G401 (cell line): ENCODE measurements around the gene MYCN. TPM values are rescaled to one million over a fixed set of nuclear protein-coding genes. Genes with fewer than 3 reads are reported as not detected.
A peak's percentile ranks its signal among the peaks of the same experiment; 100 is the strongest.
"Not testable (repeated sequence)": the region's sequence is repeated elsewhere in the genome, so short reads cannot be mapped to it uniquely, and the experiment has no call there.

Experiments used
- DNase-seq: peaks from one replicate; pipeline ENCODE4 v3.0.0-alpha.2; 2015; ENCODE audit warnings: low spot score
- in situ Hi-C: cut with HindIII; loops from 2 replicates; pipeline ENCODE4 v1.10.0; 2016; ENCODE audit warnings: low sequenced_read_pairs, mixed read lengths
- total RNA-seq: library from RNA; depleted of rRNA; stranded (reverse); fragments of >200 nt; shearing (Covaris generic); gene quantifications from 2 replicates; pipeline ENCODE4 v1.2.3, GENCODE V29; 2014

MYCN gene
- total RNA-seq, 1 experiment from 2014 or later, result not detected

DNA sequence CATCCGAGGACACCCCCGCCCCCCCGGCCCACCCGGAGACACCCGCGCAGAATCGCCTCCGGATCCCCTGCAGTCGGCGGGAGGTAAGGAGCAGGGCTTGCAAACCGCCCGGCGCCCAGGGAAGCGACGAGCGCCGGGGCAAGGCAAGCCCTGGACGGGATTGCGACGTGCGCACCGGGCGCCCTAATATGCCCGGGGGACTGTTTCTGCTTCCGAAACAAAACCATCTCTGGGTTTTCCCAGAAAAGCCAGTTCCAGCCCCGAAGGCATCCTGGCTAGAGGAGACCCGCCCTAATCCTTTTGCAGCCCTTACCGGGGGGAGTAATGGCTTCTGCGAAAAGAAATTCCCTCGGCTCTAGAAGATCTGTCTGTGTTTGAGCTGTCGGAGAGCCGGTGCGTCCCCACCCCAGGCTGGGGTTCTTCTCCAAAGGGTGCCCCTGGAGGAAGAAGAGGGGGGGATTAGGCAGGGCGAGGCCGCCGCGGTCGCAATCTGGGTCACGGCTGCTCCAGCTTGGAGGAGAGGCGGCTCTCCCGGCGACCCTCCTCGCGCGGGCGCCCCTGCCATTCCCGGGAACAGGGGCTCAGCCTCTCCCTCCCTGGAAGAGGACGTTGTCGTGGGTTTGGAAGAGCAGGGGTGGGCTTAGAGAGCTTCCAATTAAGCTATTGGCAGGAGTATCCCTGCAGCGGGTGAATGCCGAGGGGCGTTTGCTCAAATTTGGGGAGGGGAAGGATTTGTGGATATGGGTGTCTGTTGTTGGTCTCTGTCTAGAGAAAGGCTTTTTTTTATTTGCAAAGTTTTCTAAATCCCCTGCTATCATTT, 521 bp downstream of the MYCN start:
- DNase-seq, result no peak

DNA sequence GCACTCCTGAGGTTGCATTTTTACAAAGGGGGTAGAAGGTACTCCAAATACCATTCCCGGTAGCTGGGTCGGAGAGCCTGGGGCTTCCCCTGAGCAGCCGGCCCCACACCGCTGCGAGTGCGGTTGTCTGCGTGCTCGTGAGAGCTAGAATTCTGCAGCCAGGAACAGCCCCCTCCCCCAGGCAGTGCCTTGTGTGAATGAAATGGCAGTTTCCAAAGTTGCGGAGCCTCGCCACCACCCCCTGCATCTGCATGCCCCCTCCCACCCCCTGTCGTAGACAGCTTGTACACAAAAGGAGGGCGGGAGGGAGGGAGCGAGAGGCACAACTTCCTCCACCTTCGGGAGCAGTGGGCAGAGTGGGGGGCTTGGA, 1.1 kb downstream of the MYCN start:
- in situ Hi-C loops, result no loop called here
- no peak for DNase-seq

More for the DNA sequence above, 521 bp downstream of the MYCN start:
- in situ Hi-C loops, result no loop called here

DNA sequence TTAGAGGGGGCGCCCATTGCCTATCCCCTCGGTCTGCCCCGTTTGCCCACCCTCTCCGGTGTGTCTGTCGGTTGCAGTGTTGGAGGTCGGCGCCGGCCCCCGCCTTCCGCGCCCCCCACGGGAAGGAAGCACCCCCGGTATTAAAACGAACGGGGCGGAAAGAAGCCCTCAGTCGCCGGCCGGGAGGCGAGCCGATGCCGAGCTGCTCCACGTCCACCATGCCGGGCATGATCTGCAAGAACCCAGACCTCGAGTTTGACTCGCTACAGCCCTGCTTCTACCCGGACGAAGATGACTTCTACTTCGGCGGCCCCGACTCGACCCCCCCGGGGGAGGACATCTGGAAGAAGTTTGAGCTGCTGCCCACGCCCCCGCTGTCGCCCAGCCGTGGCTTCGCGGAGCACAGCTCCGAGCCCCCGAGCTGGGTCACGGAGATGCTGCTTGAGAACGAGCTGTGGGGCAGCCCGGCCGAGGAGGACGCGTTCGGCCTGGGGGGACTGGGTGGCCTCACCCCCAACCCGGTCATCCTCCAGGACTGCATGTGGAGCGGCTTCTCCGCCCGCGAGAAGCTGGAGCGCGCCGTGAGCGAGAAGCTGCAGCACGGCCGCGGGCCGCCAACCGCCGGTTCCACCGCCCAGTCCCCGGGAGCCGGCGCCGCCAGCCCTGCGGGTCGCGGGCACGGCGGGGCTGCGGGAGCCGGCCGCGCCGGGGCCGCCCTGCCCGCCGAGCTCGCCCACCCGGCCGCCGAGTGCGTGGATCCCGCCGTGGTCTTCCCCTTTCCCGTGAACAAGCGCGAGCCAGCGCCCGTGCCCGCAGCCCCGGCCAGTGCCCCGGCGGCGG, 1.7 kb downstream of the MYCN start:
- in situ Hi-C loops, result no loop called here
- DNase-seq, result no peak

DNA sequence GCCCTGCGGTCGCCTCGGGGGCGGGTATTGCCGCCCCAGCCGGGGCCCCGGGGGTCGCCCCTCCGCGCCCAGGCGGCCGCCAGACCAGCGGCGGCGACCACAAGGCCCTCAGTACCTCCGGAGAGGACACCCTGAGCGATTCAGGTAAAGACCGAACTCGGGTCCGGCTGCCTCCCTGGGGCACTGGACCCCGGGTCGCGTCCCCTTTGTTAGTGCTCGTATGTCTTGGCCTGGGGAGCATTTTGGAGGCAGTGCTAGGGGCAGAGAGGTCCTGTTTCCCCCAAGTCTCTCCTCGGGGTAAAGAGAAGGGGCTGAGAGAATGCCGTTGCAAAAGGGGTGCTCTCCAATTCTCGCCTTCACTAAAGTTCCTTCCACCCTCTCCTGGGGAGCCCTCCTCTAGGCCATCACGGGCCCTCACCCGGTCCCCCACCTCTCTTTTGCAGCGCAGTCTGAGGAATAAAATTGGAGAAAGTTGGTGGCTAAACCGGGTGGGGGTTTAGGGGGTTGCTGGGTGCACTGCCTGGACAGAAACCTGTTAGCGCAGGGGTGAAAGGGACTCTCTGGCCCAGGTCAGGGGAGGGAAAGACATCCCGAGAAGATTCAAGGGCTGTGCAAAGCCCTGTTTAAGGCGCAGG, 2.5 kb downstream of the MYCN start:
- in situ Hi-C loops, result no loop called here
- DNase-seq, result no peak

DNA sequence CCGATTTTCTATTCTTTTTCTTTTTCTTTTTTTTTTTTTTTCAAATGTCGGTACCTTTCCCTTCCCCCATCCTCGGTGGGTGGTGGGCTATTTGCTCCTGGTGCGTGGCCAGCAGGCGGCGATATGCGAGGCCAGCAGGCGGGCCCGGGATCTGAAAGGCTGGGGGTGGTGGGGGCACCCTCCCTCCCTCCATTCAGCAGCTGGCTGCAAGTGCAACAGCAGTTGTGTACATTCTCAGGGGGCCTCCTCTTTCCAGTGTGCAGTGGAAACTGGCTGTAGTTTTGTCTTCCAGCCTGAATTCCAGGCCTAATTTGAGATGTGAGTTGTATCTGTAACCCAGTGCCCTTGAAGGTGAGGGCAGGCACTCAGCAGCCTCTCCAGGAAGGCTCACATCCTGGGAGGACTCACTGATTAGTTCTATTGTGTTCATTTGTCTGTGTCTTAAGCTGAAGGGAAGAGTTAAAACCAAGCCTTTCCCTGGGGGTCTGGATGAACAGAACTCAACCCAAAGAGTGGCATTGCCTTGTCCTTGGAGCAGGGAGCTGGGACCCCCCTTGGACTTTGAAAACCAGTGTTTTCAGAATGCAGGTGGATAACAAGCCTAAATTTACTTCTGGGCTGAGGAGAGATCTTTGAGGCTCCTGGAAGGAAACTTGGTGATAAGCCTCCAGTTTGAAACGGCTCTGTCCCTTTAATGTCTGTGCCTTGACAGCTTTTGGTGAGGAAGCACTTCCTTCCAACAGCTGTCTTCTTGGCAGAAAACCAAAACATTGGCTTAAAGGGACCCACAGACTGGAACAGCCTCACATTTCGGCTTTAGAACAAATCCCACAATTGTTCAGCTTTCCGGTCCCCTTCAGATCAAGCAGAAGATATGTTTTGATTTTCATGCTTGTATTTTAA, 3.3 kb downstream of the MYCN start:
- DNase-seq, result peak; percentile 35

DNA sequence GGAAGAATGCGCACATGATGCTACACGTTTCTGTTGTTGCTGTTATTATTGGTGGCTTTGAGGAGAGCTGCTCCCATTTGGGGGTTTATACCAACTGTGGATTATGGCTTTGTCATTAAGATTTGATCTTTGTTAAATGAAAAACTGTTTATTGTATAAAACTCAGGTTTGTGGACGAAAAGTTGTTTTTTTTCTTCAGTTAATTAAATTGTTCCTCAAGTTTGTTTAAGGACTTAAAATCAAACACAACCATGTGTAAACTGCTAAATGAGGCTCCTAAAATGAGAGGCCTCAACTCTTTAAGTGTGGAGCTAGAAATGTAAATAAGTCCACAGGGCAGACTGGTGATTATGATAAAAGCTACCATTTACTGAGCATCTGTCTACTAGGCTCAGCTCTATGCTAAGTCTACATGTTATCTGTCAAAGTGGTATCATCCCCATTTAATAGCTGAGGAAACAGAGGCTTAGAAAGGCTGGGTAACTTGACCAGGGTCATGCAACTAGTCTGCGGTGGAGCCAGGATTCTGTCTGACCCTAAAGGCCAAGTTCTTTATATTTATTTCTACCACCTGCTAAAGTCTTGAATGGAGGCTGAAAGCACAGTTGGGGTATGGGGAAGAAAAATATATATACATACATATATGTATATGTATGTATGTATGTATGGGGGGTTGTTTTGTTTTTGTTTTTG, 4.1 kb downstream of the MYCN start:
- in situ Hi-C loops, result no loop called here
- no peak for DNase-seq

More for the DNA sequence above, 3.3 kb downstream of the MYCN start:
- in situ Hi-C loops, result no loop called here

DNA sequence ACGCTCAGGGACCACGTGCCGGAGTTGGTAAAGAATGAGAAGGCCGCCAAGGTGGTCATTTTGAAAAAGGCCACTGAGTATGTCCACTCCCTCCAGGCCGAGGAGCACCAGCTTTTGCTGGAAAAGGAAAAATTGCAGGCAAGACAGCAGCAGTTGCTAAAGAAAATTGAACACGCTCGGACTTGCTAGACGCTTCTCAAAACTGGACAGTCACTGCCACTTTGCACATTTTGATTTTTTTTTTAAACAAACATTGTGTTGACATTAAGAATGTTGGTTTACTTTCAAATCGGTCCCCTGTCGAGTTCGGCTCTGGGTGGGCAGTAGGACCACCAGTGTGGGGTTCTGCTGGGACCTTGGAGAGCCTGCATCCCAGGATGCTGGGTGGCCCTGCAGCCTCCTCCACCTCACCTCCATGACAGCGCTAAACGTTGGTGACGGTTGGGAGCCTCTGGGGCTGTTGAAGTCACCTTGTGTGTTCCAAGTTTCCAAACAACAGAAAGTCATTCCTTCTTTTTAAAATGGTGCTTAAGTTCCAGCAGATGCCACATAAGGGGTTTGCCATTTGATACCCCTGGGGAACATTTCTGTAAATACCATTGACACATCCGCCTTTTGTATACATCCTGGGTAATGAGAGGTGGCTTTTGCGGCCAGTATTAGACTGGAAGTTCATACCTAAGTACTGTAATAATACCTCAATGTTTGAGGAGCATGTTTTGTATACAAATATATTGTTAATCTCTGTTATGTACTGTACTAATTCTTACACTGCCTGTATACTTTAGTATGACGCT, 5.8 kb downstream of the MYCN start:
- DNase-seq, result no peak
- in situ Hi-C loops, result no loop called here

DNA sequence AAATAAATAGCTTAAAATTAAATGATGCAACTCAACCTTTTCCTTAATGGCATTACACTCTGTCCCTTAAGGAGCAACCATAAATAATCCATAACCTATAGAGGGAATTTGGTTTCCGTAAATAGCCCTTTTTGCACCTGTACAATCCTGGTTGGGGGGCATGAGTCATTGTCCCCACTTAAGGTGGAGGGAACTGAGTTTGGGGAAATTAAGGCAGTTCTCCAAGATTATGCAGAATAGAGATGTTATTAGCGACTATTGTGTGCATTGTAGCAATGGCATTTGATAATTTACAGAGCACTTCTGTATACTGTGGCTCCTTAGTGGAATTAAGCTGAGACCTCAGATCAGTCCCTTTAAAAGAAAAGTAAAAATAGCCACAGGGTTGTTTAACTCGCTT, 6.6 kb downstream of the MYCN start:
- in situ Hi-C loops, result no loop called here

DNA sequence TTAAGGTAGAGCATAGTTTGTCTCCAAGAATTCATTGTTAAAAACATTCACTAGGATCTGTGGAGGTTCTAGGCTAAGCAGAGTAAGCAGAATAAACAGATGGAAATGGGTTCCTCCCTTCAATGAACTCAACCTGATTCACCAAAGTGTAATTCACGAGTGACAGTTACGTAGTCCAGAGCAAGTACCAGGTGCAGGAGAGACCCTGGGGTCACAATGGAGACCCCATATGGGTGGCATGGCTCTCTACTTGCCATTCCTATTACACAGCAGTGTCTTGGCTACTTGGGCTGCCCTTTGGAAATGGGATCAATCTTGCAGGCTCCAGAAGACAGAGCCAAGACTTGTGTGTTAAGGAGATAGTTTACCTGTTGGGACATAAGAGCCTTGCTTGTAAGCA, 7.1 kb downstream of the MYCN start:
- in situ Hi-C loops, result no loop called here
- no peak for DNase-seq

More for the DNA sequence above, 6.6 kb downstream of the MYCN start:
- DNase-seq, result no peak

DNA sequence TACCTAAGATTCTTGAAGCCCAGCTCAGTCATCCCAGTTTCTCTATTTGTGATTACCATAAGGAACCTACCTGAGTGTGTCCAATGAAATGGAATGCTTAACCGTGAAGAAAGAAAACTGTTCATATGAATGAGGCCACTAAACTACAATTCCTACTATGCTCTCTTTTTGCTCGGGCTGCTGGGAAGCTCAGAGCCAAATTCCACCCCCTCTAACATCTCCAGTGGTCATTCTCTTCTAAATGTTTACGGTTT, 8.3 kb downstream of the MYCN start:
- in situ Hi-C loops, result no loop called here
- DNase-seq, result no peak

DNA sequence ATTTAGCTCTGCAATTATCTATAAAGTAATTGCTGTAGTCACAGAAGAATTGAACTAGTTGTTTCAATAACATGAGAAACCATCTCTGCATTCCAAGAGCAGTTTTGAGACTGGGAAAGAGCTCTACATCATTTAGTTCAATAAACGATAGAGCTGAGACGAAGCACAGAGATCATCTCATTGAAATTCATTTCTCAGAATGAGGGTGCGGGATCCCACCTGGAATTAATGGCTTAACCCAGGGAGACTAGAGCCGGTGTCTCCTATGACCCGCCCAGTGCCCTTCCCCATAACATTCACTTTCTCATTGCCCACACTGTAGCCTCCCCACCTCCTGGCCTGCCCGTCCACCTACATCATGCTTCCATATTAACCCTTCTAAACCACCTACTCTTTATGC, 8.8 kb downstream of the MYCN start:
- in situ Hi-C loops, result no loop called here
- DNase-seq, result no peak

DNA sequence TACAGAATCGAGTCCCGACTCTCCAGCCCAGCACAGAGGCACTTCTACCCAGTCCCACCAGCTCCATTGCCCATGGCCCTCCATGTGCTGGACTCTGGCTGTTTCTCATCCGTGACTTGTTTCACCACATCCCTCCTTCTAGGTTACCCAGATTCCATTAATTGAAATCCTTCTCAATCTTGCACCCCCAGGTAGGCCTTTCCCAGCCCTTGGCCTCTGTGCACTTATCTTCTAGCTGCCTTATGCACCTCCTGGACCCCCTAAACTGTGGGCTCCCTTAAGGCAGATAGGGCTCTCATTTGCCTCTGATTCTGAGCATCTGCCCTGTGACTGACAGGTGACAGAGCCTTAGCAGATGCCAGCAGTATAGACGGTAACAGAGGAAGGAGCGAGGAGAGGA, 9.2 kb downstream of the MYCN start:
- in situ Hi-C loops, result no loop called here
- DNase-seq, result no peak

DNA sequence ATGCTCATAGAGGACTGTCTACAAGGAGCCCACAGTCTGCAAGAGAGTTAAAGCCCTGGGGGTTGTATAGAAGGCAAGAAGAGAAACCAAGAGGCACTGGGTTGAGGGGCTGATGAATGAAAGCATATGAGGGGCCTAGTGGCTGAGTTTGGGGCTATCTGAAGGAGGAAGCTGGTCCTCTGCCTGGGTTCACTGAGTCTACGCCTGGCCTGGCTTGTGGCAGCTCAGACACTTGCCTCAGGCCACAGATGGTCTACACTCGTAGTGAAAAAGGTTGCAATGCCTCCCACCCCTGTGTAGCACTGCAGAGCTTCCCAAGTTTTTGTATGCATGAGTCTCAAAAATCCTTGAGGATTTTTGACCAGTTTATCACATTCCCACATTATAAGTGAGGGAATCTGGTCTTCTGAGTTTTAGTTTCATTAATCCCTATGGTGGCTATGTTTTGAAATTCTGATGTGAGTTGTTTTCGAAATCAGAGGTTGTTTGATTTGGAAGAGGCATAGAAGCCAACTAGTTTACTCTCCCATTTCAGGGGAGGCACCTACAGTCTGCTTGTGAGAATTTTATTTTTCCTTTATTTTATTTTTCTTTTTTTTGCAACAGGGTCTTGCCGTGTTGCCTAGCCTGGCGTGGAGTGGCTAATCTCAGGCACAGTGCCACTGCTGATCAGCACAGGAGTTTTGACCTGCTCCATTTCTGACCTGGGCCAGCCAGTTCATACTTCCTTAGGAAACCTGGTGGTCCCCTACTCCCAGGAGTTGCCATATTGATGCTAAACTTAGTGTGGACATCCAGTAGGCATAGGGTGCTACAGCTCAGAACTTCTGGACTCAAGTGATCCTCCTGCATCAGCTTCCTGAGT, 10.0 kb downstream of the MYCN start:
- in situ Hi-C loops, result no loop called here
- no peak for DNase-seq

DNA sequence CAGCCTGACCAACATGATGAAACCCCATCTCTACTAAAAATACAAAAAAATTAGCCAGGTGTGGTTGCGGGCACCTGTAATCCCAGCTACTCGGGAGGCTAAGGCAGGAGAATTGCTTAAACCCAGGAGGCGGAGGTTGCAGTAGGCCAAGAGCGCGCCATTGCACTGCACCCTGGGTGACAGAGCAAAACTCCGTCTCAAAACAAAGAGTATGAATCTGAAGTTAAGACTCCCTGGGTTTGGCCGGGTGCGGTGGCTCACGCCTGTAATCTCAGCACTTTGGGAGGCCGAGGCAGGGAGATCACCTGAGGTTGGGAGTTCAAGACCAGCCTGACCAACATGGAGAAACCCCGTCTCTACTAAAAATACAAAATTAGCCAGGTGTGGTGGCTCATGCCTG, 11.6 kb downstream of the MYCN start:
- DNase-seq, in situ Hi-C loops: not testable (repeated sequence)

DNA sequence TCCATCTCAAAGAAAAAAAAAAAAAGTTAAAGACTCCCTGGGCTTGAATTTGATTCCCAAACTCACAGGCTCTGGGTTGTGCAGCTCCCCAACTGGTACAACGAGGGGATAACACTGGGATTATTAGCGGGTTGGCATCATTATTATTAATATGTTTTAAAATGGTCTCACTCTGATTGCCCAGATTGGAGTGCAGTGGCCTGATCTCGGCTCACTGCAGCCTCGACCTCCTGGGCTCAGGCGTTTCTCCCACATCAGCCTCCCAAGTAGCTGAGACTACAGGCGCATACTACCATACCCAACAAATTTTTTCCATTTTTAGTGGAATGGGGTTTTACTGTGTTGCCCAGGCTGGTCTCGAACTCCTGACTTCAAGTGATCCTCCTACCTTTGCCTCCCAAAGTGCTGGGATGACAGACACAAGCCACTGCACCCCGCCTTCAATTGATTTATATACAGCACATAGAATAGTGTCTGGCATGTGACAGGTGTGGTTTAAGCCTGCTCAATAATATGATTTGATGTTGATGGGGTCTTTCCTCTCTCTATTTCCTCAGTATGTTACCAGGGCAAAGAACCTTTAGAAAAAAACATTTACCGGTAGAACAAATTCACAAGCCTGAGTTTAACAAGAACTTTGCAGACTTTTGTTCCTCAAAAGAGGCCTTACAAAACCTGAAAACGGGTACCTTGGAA, 12.2 kb downstream of the MYCN start:
- DNase-seq, result no peak
- in situ Hi-C loops, result no loop called here

DNA sequence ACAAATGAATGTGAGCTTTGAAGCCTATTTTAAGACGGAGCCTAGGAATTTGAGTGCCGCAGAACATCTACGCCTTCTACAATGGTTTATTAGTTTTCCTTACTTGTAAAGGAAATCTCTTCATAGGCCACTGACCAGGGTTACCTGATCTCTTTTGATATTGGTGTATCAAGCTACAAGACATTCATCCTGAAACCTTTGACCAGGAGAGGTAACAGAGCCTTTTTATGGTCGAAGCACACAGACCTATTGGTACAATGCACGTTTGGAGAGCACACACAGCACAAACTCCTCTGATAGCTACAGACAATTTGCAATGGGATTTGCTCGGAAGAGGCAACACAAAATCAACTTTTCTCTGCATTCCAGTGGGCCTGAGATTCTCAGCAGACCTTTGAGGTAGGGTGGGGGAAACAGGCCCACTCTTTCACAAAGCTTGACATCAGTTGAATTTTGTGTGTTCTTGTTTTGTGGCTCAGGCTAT, 12.8 kb downstream of the MYCN start:
- in situ Hi-C loops, result no loop called here
- DNase-seq, result no peak
